Measurements from ENCODE around the gene PGLYRP3.

The PGLYRP3 gene

GRCh38 chr1:153262070-153262366 is 50.7 kb downstream of the PGLYRP3 start:
- DNase-seq (ENCODE audit: low read depth in 1 of 2, low spot score in 1 of 2): no peak

- DNase-seq (ENCODE audit: low read depth in 1 of 2, low spot score in 1 of 2): no peak
These were observed 51.3 kb downstream of the PGLYRP3 start for GRCh38 chr1:153261281-153262069.

GRCh38 chr1:153260585-153261280 is 52.0 kb downstream of the PGLYRP3 start:
- no peak for DNase-seq (ENCODE audit: low read depth in 1 of 2, low spot score in 1 of 2)

- no peak for DNase-seq (ENCODE audit: low read depth in 1 of 2, low spot score in 1 of 2)
These were observed 53.4 kb downstream of the PGLYRP3 start, which contains the start of gene LORICRIN for GRCh38 chr1:153259387-153259786. LORICRIN (plus strand) TSS chr1:153259687; CDS start chr1:153260950, 1,263 bp downstream.

- DNase-seq (ENCODE audit: low read depth in 1 of 2, low spot score in 1 of 2): no peak
These were observed 59.1 kb downstream of the PGLYRP3 start for GRCh38 chr1:153253693-153254092.

GRCh38 chr1:153253076-153253475 is 59.7 kb downstream of the PGLYRP3 start:
- no peak for DNase-seq (ENCODE audit: low read depth in 1 of 2, low spot score in 1 of 2)

GRCh38 chr1:153251988-153252387 is 60.8 kb downstream of the PGLYRP3 start:
- no peak for DNase-seq (ENCODE audit: low read depth in 1 of 2, low spot score in 1 of 2)

- no peak for DNase-seq (ENCODE audit: low read depth in 1 of 2, low spot score in 1 of 2)
These were observed 61.2 kb downstream of the PGLYRP3 start for GRCh38 chr1:153251562-153251961.

- no peak for DNase-seq (ENCODE audit: low read depth in 1 of 2, low spot score in 1 of 2)
These were observed 61.7 kb downstream of the PGLYRP3 start for GRCh38 chr1:153251087-153251486.

- DNase-seq (ENCODE audit: low read depth in 1 of 2, low spot score in 1 of 2): no peak
These were observed 62.6 kb downstream of the PGLYRP3 start for GRCh38 chr1:153250166-153250565.

GRCh38 chr1:153248176-153248879 is 64.4 kb downstream of the PGLYRP3 start:
- DNase-seq (ENCODE audit: low read depth in 1 of 2, low spot score in 1 of 2): no peak

All from activated CD4-positive, alpha-beta T cell treated with anti-CD3 and anti-CD28 coated beads, Interleukin-2, amount 50 U/mL, for 24 hours (primary cell).